A549 (cell line): ENCODE results near the gene PKHD1. TPM values are rescaled to one million over a fixed set of nuclear protein-coding genes. Genes with fewer than 3 reads are reported as not detected.

Source experiments
- ATAC-seq, 2 experiments: fragments of 200-7000 bp in 1 of 2; fragments of >200 bp in 1 of 2; cut with Nextera tagmentation in 1 of 2; cut with Tn5 transposase in 1 of 2; 3 replicates each; pipeline versions ENCODE4 v1.8.0 to v1.9.1; 2018 to 2020; ENCODE audit warnings: mild to moderate bottlenecking in 1 of 2, moderate library complexity in 1 of 2
- CTCF ChIA-PET: fragments of 300-600 bp; sonication (Branson Sonifier 250); formaldehyde crosslinking; extraction: SDS; loops from one replicate; lab custom pipeline; 2021; ENCODE audit warnings: antibody characterized with exemption, inconsistent platforms; lab: Yijun Ruan, JAX
- POLR2A ChIA-PET: fragments of 350-600 bp; formaldehyde crosslinking; extraction: SDS; loops from one replicate; lab custom pipeline; 2021; ENCODE audit warnings: antibody characterized with exemption, inconsistent platforms; lab: Yijun Ruan, JAX
- DNase-seq, 2 experiments: peaks; one replicate each; pipeline versions ENCODE4 v3.0.0 to v3.0.0-alpha.2; 2011 to 2016; ENCODE audit warnings: low read depth in 1 of 2, low spot score in 1 of 2
- FAIRE-seq: peaks from 2 replicates; lab custom pipeline; 2011; peaks lifted over from hg19 to GRCh38; lab: Jason Lieb, UNC
- H3K27ac ChIP-seq, 2 experiments: fragments of >200 bp; sonication (Bioruptor Twin); formaldehyde crosslinking; 3 replicates each; pipeline ENCODE4 v1.5.1; 2016 to 2017
- H3K4me1 ChIP-seq: fragments of >200 bp; sonication (Bioruptor Twin); formaldehyde crosslinking; 3 replicates; pipeline ENCODE4 v1.6.1; 2016
- H3K4me2 ChIP-seq: fragments of >200 bp; sonication (Bioruptor Twin); formaldehyde crosslinking; 3 replicates; pipeline ENCODE4 v1.6.1; 2016
- H3K4me3 ChIP-seq: fragments of >200 bp; sonication (Bioruptor Twin); formaldehyde crosslinking; 3 replicates; pipeline ENCODE4 v1.5.1; 2016
- H3K9me3 ChIP-seq: fragments of >200 bp; sonication (Bioruptor Twin); formaldehyde crosslinking; 3 replicates; pipeline ENCODE4 v1.6.1; 2016
- BCL3 ChIP-seq: fragments of >200 bp; sonication (Bioruptor Twin); formaldehyde crosslinking; IDR thresholded peaks from 3 replicates; pipeline ENCODE4 v1.6.1; 2016
- CBX2 ChIP-seq: fragments of 200-600 bp; sonication (generic); IDR thresholded peaks from 2 replicates; pipeline ENCODE4 v1.6.1; 2016; ENCODE audit warnings: low read depth, mild to moderate bottlenecking, borderline replicate concordance
- CHD2 ChIP-seq: fragments of 150-350 bp; IDR thresholded peaks from 2 replicates; pipeline ENCODE4 v1.6.1; 2014; ENCODE audit warnings: low read length; ENCODE audit not compliant: partially characterized antibody
- E2F6 ChIP-seq: IDR thresholded peaks from 2 replicates; pipeline ENCODE4 v1.6.1; 2012; ENCODE audit warnings: low read depth, borderline replicate concordance
- EHF ChIP-seq: fragments of 250-450 bp; sonication (Bioruptor Pico); IDR thresholded peaks from 2 replicates; pipeline ENCODE4 v1.5.0; 2020; ENCODE audit warnings: mild to moderate bottlenecking
- EHMT2 ChIP-seq: fragments of 200-600 bp; sonication (generic); IDR thresholded peaks from 2 replicates; pipeline ENCODE4 v1.6.1; 2016; ENCODE audit warnings: antibody characterized with exemption, low read depth, mild to moderate bottlenecking, moderate library complexity
- EP300 ChIP-seq, 2 experiments: fragments of >200 bp; sonication (Bioruptor Twin); formaldehyde crosslinking; IDR thresholded peaks; 2 replicates in 1 of 2; 3 replicates in 1 of 2; pipeline ENCODE4 v1.6.1; 2016 to 2017
- ESRRA ChIP-seq: fragments of 150-350 bp; IDR thresholded peaks from 2 replicates; pipeline ENCODE4 v1.6.1; 2014; ENCODE audit warnings: mild to moderate bottlenecking, low read length, borderline replicate concordance
- FOSL2 ChIP-seq, 2 experiments: fragments of 450-650 bp in 1 of 2; fragments of >200 bp in 1 of 2; sonication (Bioruptor Twin) in 1 of 2; formaldehyde crosslinking; IDR thresholded peaks; 2 replicates each; pipeline versions ENCODE4 v1.5.0 to v1.6.1; 2016 to 2020; ENCODE audit warnings: mild to moderate bottlenecking in 1 of 2, moderate library complexity in 1 of 2
- FOXS1 ChIP-seq: fragments of 250-450 bp; sonication (Bioruptor Pico); IDR thresholded peaks from 2 replicates; pipeline ENCODE4 v1.5.0; 2020; ENCODE audit warnings: mild to moderate bottlenecking, moderate library complexity
- HDAC2 ChIP-seq: fragments of 200-600 bp; sonication (generic); IDR thresholded peaks from 2 replicates; pipeline ENCODE4 v1.6.1; 2016
- HEYL ChIP-seq: fragments of 250-450 bp; sonication (Bioruptor Pico); IDR thresholded peaks from 2 replicates; pipeline ENCODE4 v1.8.0; 2021; ENCODE audit warnings: mild to moderate bottlenecking, moderate library complexity
- HOXB5 ChIP-seq: fragments of 250-450 bp; sonication (Bioruptor Pico); IDR thresholded peaks from 2 replicates; pipeline ENCODE4 v1.5.0; 2020; ENCODE audit warnings: mild to moderate bottlenecking, moderate library complexity
- JUN ChIP-seq, 2 experiments: fragments of >200 bp; sonication (Bioruptor Twin); formaldehyde crosslinking; IDR thresholded peaks; 2 replicates in 1 of 2; 3 replicates in 1 of 2; pipeline ENCODE4 v1.6.1; 2016 to 2017
- JUNB ChIP-seq: fragments of >200 bp; sonication (Bioruptor Twin); formaldehyde crosslinking; IDR thresholded peaks from 2 replicates; pipeline ENCODE4 v1.6.1; 2016
- KDM1A ChIP-seq: fragments of 200-600 bp; sonication (generic); IDR thresholded peaks from 2 replicates; pipeline ENCODE4 v1.6.1; 2016; ENCODE audit warnings: low read depth, mild to moderate bottlenecking
- KDM5A ChIP-seq: fragments of 200-600 bp; sonication (generic); IDR thresholded peaks from 2 replicates; pipeline ENCODE4 v1.6.1; 2016; ENCODE audit warnings: antibody characterized with exemption, mild to moderate bottlenecking
- MAFK ChIP-seq: fragments of 450-650 bp; IDR thresholded peaks from 2 replicates; pipeline ENCODE4 v1.6.1; 2014; ENCODE audit not compliant: partially characterized antibody
- MAX ChIP-seq: IDR thresholded peaks from 2 replicates; pipeline ENCODE4 v1.6.1; 2012
- MAZ ChIP-seq: fragments of 150-350 bp; IDR thresholded peaks from 2 replicates; pipeline ENCODE4 v1.6.1; 2014; ENCODE audit warnings: antibody characterized with exemption, low read depth, low read length, borderline replicate concordance
- MYC ChIP-seq: IDR thresholded peaks from 2 replicates; pipeline ENCODE4 v1.6.1; 2012; ENCODE audit warnings: mild to moderate bottlenecking, inconsistent platforms, low read length, improper control_type of control experiment, borderline replicate concordance
- NFE2L2 ChIP-seq: fragments of 150-350 bp; conservative IDR thresholded peaks from 2 replicates; pipeline ENCODE4 v1.6.1; 2014; ENCODE audit warnings: low read length
- NPAS2 ChIP-seq: fragments of 250-450 bp; sonication (Bioruptor Pico); IDR thresholded peaks from 2 replicates; pipeline ENCODE4 v1.8.0; 2022; ENCODE audit warnings: mild to moderate bottlenecking, moderate library complexity, borderline replicate concordance
- POLR2AphosphoS2 ChIP-seq: conservative IDR thresholded peaks from 2 replicates; pipeline ENCODE4 v1.6.1; 2012; ENCODE audit warnings: low read length, improper control_type of control experiment, inconsistent platforms
- RCOR1 ChIP-seq: fragments of 150-350 bp; IDR thresholded peaks from 2 replicates; pipeline ENCODE4 v1.6.1; 2014; ENCODE audit warnings: antibody characterized with exemption, low read length, low read depth
- REST ChIP-seq: fragments of 200-600 bp; sonication (generic); IDR thresholded peaks from 2 replicates; pipeline ENCODE4 v1.6.1; 2016; ENCODE audit warnings: antibody characterized with exemption, mild to moderate bottlenecking, moderate library complexity
- RFX5 ChIP-seq: fragments of 450-650 bp; IDR thresholded peaks from 2 replicates; pipeline ENCODE4 v1.7.1; 2014; ENCODE audit warnings: antibody characterized with exemption, mild to moderate bottlenecking, moderate library complexity
- RNF2 ChIP-seq: fragments of 200-600 bp; sonication (generic); IDR thresholded peaks from 2 replicates; pipeline ENCODE4 v1.6.1; 2016; ENCODE audit warnings: low read depth, mild to moderate bottlenecking, antibody characterized with exemption, moderate library complexity, borderline replicate concordance
- TFCP2L1 ChIP-seq: fragments of 250-450 bp; sonication (Bioruptor Pico); IDR thresholded peaks from 2 replicates; pipeline ENCODE4 v1.5.0; 2021; ENCODE audit warnings: mild to moderate bottlenecking
- ZC3H11A ChIP-seq: fragments of 450-650 bp; IDR thresholded peaks from 2 replicates; pipeline ENCODE4 v1.6.1; 2014; ENCODE audit warnings: antibody characterized with exemption, mild to moderate bottlenecking
- ZNF302 ChIP-seq: fragments of 250-450 bp; sonication (Bioruptor Pico); IDR thresholded peaks from 2 replicates; pipeline ENCODE4 v1.9.0; 2021; ENCODE audit warnings: inconsistent platforms, mild to moderate bottlenecking, moderate library complexity
- WGBS: methylation state at CpG from one replicate; pipeline ENCODE4 v1.1.6; 2017; ENCODE audit errors: missing lambda C conversion rate; 5-methylcytosine and 5-hydroxymethylcytosine counted together
- polyA plus RNA-seq, 4 experiments: library from polyadenylated mRNA; depleted of rRNA in 3 of 4; stranded (reverse); fragments of >200 nt; fragmentation: RNase III in 1 of 4; extraction: RNeasy Plus Mini Kit Qiagen cat#74134 plus additional on column Dnase treatment in 1 of 4; gene quantifications; 2 replicates in 3 of 4; 3 replicates in 1 of 4; pipeline ENCODE4 v1.2.3, GENCODE V29; 2011 to 2017

Gene PKHD1
- polyA plus RNA-seq, 2 of the 4 experiments (the other 2 are of a cell fraction), result not detected

- Histone ChIP-seq H3K4me1 (no peaks in the 10 kb centered on the region), H3K4me3 (no peak overlapping the region), H3K9me3 (no peaks in the 10 kb centered on the region), H3K4me2 (no peak overlapping the region), H3K27ac (no peak overlapping the region)
- DNase-seq (no peak), ATAC-seq (no peak), FAIRE-seq (no peak)
- 25% methylated on average over 4 of the region's 4 CpGs for WGBS
- CTCF ChIA-PET, result no interaction called here
- no peak for TF ChIP-seq RNF2
- no peak for TF ChIP-seq NFE2L2
- TF ChIP-seq REST, result no peak
- no peak for TF ChIP-seq MAFK
- no peak for TF ChIP-seq NPAS2
- TF ChIP-seq EHMT2, result no peak
- TF ChIP-seq ZC3H11A, result no peak
- no peak for TF ChIP-seq RCOR1
- TF ChIP-seq ESRRA, result no peak
- TF ChIP-seq HDAC2, result no peak
- no peak for TF ChIP-seq JUN (IDR thresholded peaks at IDR 0.05)
- no peak for TF ChIP-seq BCL3
- no peak for TF ChIP-seq E2F6
- TF ChIP-seq HOXB5, result no peak
- no peak for TF ChIP-seq TFCP2L1 (CRISPR knock-in tag)
- no peak for TF ChIP-seq KDM1A
- no peak for TF ChIP-seq MYC
- POLR2A ChIA-PET, result no interaction called here
These were observed 195.6 kb downstream of the PKHD1 start for GRCh38 chr6:51891784-51892183.

- TF ChIP-seq RCOR1 (no peak), POLR2AphosphoS2 (no peak), MAX (no peak), FOXS1 (CRISPR knock-in tag) (no peak), FOSL2 (IDR thresholded peaks at IDR 0.05) (no peak), FOSL2 (CRISPR knock-in tag; IDR thresholded peaks at IDR 0.05) (no peak), MYC (no peak), HEYL (no peak), ZNF302 (CRISPR knock-in tag) (no peak), KDM5A (no peak), RFX5 (no peak), EHF (CRISPR knock-in tag) (no peak), CBX2 (no peak), JUNB (no peak), EP300 (IDR thresholded peaks at IDR 0.05) (no peak), HOXB5 (no peak), MAZ (no peak), CHD2 (no peak)
- TF ChIP-seq, all 56 proteins: peak for 0
- Histone ChIP-seq H3K27ac (no peak overlapping the region), H3K4me3 (no peak overlapping the region), H3K4me1 (no peaks in the 10 kb centered on the region), H3K4me2 (no peak overlapping the region), H3K9me3 (no peaks in the 10 kb centered on the region)
- CTCF ChIA-PET, result no interaction called here
- POLR2A ChIA-PET, result no interaction called here
- FAIRE-seq, result no peak
- WGBS, result 0% methylated on average over 2 of the region's 2 CpGs
- DNase-seq, result no peak
- ATAC-seq, result no peak
These were observed 199.6 kb downstream of the PKHD1 start for GRCh38 chr6:51887859-51888258.
